Astrocyte of the spinal cord (primary cell): ENCODE data around the gene NANOS3.

ENCODE experiments used
- DNase-seq: peaks from one replicate; pipeline ENCODE4 v3.0.0; 2011; ENCODE audit warnings: low read depth, low spot score
- H3K4me3 ChIP-seq: 2 replicates; pipeline ENCODE4 v1.5.1; 2011; ENCODE audit warnings: low read depth, mild to moderate bottlenecking, low read length, moderate library complexity
- in situ Hi-C: cut with HindIII; loops from 2 replicates; pipeline ENCODE4 v1.10.0; 2017; ENCODE audit warnings: low sequenced_read_pairs
- TF ChIP-seq, protein P1 (sequence below): IDR thresholded peaks from 2 replicates; pipeline ENCODE4 v1.5.1; 2012; ENCODE audit warnings: low read depth, mild to moderate bottlenecking, low read length, inconsistent platforms

The NANOS3 gene

DNA sequence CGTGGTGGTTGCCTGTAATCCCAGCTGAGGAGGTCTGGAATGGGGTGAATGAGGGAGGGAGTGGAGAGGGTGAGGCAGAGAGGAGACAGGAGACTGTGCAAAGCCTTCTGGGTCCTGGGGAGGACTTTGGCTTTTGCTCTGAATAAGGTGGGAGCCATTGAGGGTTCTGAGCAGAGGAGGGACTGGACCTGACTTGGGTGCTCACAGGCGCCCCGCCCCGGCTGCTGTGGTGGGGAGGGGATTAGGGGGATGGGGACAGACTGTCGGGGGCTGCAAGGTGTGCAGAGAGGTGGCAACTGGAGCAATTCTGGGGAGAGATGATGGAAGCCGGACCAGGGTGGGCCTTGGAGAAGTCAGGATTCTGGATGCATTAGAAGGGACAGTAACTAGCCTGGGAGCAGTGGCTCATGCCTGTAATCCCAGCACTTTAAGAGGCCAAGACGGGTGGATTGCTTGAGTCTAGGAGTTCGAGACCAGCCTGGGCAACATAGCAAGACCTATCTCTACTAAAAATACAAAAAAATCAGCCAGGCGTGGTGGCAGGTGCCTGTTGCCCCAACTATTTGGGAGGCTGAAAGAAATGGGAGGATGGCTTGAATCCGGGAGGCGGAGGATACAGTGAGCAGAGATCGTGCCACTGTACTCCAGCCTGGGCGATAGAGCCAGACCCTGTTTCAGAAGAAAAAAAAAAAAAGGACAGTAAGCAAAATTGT, 16.1 kb upstream of the NANOS3 start:
- no peak for DNase-seq
- in situ Hi-C loops = no loop called here
- TF ChIP-seq, protein P1, sequence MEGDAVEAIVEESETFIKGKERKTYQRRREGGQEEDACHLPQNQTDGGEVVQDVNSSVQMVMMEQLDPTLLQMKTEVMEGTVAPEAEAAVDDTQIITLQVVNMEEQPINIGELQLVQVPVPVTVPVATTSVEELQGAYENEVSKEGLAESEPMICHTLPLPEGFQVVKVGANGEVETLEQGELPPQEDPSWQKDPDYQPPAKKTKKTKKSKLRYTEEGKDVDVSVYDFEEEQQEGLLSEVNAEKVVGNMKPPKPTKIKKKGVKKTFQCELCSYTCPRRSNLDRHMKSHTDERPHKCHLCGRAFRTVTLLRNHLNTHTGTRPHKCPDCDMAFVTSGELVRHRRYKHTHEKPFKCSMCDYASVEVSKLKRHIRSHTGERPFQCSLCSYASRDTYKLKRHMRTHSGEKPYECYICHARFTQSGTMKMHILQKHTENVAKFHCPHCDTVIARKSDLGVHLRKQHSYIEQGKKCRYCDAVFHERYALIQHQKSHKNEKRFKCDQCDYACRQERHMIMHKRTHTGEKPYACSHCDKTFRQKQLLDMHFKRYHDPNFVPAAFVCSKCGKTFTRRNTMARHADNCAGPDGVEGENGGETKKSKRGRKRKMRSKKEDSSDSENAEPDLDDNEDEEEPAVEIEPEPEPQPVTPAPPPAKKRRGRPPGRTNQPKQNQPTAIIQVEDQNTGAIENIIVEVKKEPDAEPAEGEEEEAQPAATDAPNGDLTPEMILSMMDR = no peak
- H3K4me3 ChIP-seq = no peak overlapping the region

DNA sequence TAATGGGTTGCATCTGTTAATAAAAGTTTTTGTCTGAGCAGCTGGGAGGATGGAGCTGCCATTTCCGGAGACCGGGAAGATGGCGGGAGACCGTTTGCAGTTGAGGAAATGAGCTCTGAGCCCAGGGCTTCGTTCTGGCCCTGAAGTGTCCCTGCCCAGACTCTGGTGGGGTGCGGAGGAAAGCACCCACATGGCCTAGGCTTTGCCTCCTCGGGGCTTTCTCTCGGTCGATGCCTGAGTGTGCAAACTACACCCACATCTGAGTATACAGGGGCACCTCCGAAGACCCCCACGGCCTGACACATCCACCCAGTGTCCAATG, 15.6 kb upstream of the NANOS3 start:
- in situ Hi-C loops = no loop called here
- TF ChIP-seq, protein P1 = no peak
- no peak for DNase-seq
- H3K4me3 ChIP-seq = no peak overlapping the region

DNA sequence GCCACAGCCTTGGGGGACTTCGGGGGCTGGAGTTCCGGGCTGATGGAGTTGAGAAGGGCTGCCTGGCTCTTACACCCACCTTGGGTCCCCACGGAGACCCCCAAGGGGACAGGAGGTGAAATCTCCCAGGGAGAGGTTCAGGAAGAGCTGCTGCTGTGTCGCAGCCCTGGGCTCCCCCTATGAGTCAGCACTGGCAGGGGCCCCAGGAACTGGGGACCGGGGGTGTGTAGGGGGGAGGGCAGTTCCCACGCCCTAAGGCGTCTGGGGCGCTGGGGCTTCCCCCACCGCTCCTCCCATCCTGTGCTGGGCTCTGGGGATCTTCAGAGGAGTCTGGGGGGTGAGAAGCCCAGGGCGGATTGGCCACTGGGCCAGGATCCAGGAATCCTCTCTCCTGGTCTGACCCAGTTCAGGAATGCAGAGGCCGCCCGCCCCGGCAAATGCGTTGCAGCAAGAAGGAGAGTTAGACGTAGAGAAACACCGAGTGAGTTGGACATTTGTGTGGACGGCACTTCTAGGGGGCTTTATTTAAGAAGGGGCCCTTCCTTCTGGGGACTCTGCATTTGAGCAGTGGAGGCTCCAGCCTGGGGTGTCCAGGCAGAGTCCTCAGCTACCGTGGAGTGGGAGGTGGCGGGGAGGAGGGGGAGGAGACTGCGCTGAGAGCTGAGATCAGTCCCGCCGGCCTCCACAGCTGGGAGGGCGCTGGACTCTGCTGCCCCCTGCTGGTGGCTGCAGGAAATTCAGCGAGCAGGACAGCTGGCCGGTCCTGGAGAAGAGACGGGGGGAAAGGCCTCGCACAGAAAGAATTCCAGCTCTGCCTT, 15.0 kb upstream of the NANOS3 start:
- peak; percentile 92 for DNase-seq
- TF ChIP-seq, protein P1 = peak; percentile 92
- peak overlapping the region; percentile 37 for H3K4me3 ChIP-seq
- in situ Hi-C loops = no loop called here

DNA sequence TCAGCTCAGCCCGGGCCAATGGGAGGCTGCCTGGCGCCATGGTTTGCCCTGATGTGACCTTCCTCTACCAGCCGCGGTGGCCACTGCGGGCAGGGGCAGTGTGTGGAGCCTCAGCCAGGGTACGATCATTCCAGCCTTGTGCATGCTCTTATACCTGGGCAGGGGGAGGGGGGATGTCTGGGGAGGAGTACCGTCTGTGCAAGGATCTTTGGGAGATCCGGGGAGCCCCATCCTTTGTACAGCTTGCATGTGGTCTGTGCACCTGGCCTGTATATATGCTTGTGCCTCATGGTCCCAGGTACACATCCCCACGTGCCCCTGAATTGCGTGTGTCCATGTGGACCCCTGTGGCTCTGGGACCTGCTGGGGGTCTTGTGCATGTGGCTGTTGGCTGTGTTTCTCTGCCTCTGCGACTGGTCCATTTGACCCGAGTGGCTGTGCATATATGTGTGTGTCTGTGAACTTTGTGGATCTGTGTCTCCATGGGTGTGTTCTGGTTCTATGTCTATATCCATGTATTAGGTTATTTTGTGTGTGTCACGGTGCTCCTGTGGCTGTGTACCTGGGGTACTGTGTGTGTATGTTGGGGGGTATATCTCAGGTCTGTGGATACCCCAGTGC, 12.8 kb upstream of the NANOS3 start:
- in situ Hi-C loops = no loop called here

DNA sequence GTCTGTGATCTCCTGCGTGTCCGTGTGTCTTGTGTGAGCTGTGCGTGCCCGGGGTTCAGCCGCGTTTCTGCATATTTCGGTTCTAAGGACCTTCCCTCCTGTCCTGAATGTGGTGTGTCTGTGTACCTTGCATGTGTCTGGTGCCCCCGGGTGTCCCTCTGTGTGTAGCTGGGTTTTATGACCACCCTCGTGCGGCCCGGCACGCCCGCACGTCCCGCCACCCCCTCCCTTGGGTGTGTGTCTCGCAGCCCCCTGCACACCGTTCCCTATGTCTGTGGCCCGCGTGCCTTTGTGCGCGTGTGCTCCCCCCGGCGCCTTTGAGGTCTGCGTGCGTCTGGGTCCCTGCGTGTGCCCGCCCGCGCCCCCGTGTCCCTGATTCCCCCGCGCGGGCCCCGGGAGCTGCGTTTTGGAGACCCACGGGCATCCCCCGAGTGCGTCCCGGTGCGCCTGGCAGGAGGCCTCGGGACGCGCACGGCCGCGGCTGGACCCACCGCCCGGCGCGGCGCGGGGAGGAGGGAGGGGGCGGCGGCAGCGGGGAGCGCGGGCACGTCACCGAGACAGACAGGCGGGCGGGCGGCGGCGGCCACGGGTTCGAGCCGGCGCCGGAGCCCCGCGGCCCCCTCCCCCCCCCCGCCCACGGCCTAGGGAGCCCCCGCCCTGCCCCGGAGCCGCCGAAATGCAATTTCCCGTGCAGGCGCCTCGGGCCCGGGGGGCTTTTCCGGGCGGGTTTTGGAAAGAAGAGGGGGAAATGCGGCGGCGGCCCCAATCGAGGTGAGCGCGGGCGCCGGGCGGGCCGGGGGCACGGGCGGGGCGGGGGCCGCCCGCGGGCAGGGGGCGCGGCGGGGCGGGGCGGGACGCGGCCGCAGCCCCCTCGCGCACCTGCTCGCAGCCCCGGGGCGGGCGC, 12.0 kb upstream of the NANOS3 start:
- TF ChIP-seq, protein P1 = no peak
- in situ Hi-C loops = no loop called here
- DNase-seq = no peak
- peak overlapping the region; percentile 54 for H3K4me3 ChIP-seq

More for the DNA sequence above, 12.8 kb upstream of the NANOS3 start:
- TF ChIP-seq, protein P1 = no peak
- no peak for DNase-seq
- peak overlapping the region; percentile 2 for H3K4me3 ChIP-seq
